Activated naive CD4-positive, alpha-beta T cell treated with anti-CD3 and anti-CD28 coated beads, Interleukin-2, amount 50 U/mL, for 24 hours (primary cell): Measurements from ENCODE around the gene MILR1.
"Not testable (repeated sequence)": the region's sequence is repeated elsewhere in the genome, so short reads cannot be mapped to it uniquely, and the experiment has no call there.

ENCODE experiments used
- H3K27ac Mint-ChIP-seq: one replicate; pipeline ENCODE4 v1.8.0; 2021; ENCODE audit warnings: mild to moderate bottlenecking, mixed read lengths
- H3K27me3 Mint-ChIP-seq: one replicate; pipeline ENCODE4 v1.8.0; 2021; ENCODE audit warnings: mixed read lengths
- H3K36me3 Mint-ChIP-seq: one replicate; pipeline ENCODE4 v1.8.0; 2021; ENCODE audit warnings: mixed read lengths
- H3K4me1 Mint-ChIP-seq: one replicate; pipeline ENCODE4 v1.8.0; 2021; ENCODE audit warnings: mixed read lengths
- H3K4me3 Mint-ChIP-seq: one replicate; pipeline ENCODE4 v1.8.0; 2021; ENCODE audit warnings: mild to moderate bottlenecking, mixed read lengths
- H3K9me3 Mint-ChIP-seq: one replicate; pipeline ENCODE4 v1.8.0; 2021; ENCODE audit warnings: mixed read lengths

The MILR1 gene

GRCh38 chr17:64449545-64449944, 630 bp downstream of the MILR1 start:
- Mint-ChIP-seq H3K4me1 (peaks cover 7% of the 10 kb centered on the region), H3K27me3 (no peaks in the 10 kb centered on the region), H3K36me3 (no peaks in the 10 kb centered on the region), H3K4me3 (no peak overlapping the region), H3K27ac (no peak overlapping the region), H3K9me3 (no peaks in the 10 kb centered on the region)

GRCh38 chr17:64455993-64456885, 7.3 kb downstream of the MILR1 start:
- H3K36me3 Mint-ChIP-seq = no peaks in the 10 kb centered on the region
- H3K4me3 Mint-ChIP-seq = no peak overlapping the region
- H3K9me3 Mint-ChIP-seq = no peaks in the 10 kb centered on the region
- peak overlapping the region; percentile 74 for H3K27ac Mint-ChIP-seq
- peaks cover 33% of the 10 kb centered on the region for H3K4me1 Mint-ChIP-seq
- no peaks in the 10 kb centered on the region for H3K27me3 Mint-ChIP-seq

- H3K4me1 Mint-ChIP-seq = peaks cover 33% of the 10 kb centered on the region
- no peak overlapping the region for H3K27ac Mint-ChIP-seq
- no peaks in the 10 kb centered on the region for H3K27me3 Mint-ChIP-seq
- no peak overlapping the region for H3K4me3 Mint-ChIP-seq
- no peaks in the 10 kb centered on the region for H3K9me3 Mint-ChIP-seq
- no peaks in the 10 kb centered on the region for H3K36me3 Mint-ChIP-seq
These were observed 8.2 kb downstream of the MILR1 start for GRCh38 chr17:64457156-64457555.

GRCh38 chr17:64458756-64459155, 9.8 kb downstream of the MILR1 start:
- Mint-ChIP-seq H3K36me3 (no peaks in the 10 kb centered on the region), H3K4me3 (no peak overlapping the region), H3K9me3 (no peaks in the 10 kb centered on the region), H3K27ac (no peak overlapping the region), H3K27me3 (no peaks in the 10 kb centered on the region), H3K4me1 (peaks cover 33% of the 10 kb centered on the region)

GRCh38 chr17:64459284-64459747, 10.4 kb downstream of the MILR1 start:
- no peak overlapping the region for H3K4me3 Mint-ChIP-seq
- H3K27me3 Mint-ChIP-seq = no peaks in the 10 kb centered on the region
- H3K27ac Mint-ChIP-seq = no peak overlapping the region
- H3K36me3 Mint-ChIP-seq = no peaks in the 10 kb centered on the region
- peaks cover 33% of the 10 kb centered on the region for H3K4me1 Mint-ChIP-seq
- no peaks in the 10 kb centered on the region for H3K9me3 Mint-ChIP-seq

GRCh38 chr17:64459818-64460217, 10.9 kb downstream of the MILR1 start:
- H3K4me3 Mint-ChIP-seq, H3K27me3 Mint-ChIP-seq, H3K36me3 Mint-ChIP-seq, H3K27ac Mint-ChIP-seq, H3K9me3 Mint-ChIP-seq: not testable (repeated sequence)
- peaks cover 33% of the 10 kb centered on the region for H3K4me1 Mint-ChIP-seq

GRCh38 chr17:64460955-64461354, 12.0 kb downstream of the MILR1 start:
- Mint-ChIP-seq H3K4me1 (peaks cover 25% of the 10 kb centered on the region), H3K27me3 (no peaks in the 10 kb centered on the region), H3K9me3 (no peaks in the 10 kb centered on the region), H3K4me3 (no peak overlapping the region), H3K36me3 (no peaks in the 10 kb centered on the region), H3K27ac (no peak overlapping the region)

GRCh38 chr17:64461788-64462187, 12.9 kb downstream of the MILR1 start:
- H3K4me1 Mint-ChIP-seq = peaks cover 17% of the 10 kb centered on the region
- no peak overlapping the region for H3K27ac Mint-ChIP-seq
- no peaks in the 10 kb centered on the region for H3K27me3 Mint-ChIP-seq
- no peaks in the 10 kb centered on the region for H3K9me3 Mint-ChIP-seq
- H3K4me3 Mint-ChIP-seq = no peak overlapping the region
- no peaks in the 10 kb centered on the region for H3K36me3 Mint-ChIP-seq

GRCh38 chr17:64466019-64466735, 17.3 kb downstream of the MILR1 start:
- no peak overlapping the region for H3K4me3 Mint-ChIP-seq
- H3K9me3 Mint-ChIP-seq = no peaks in the 10 kb centered on the region
- H3K4me1 Mint-ChIP-seq = no peaks in the 10 kb centered on the region
- H3K27me3 Mint-ChIP-seq = no peaks in the 10 kb centered on the region
- H3K36me3 Mint-ChIP-seq = no peaks in the 10 kb centered on the region
- no peak overlapping the region for H3K27ac Mint-ChIP-seq

GRCh38 chr17:64466834-64467233, 17.9 kb downstream of the MILR1 start:
- H3K9me3 Mint-ChIP-seq, H3K36me3 Mint-ChIP-seq, H3K4me1 Mint-ChIP-seq, H3K4me3 Mint-ChIP-seq, H3K27me3 Mint-ChIP-seq: not testable (repeated sequence)
- peak overlapping the region; percentile 35 for H3K27ac Mint-ChIP-seq

GRCh38 chr17:64470625-64471024, 21.7 kb downstream of the MILR1 start:
- no peaks in the 10 kb centered on the region for H3K9me3 Mint-ChIP-seq
- H3K27me3 Mint-ChIP-seq = no peaks in the 10 kb centered on the region
- no peaks in the 10 kb centered on the region for H3K4me1 Mint-ChIP-seq
- H3K27ac Mint-ChIP-seq = no peak overlapping the region
- H3K36me3 Mint-ChIP-seq = no peaks in the 10 kb centered on the region
- no peak overlapping the region for H3K4me3 Mint-ChIP-seq

GRCh38 chr17:64471440-64471839, 22.5 kb downstream of the MILR1 start:
- no peaks in the 10 kb centered on the region for H3K27me3 Mint-ChIP-seq
- no peaks in the 10 kb centered on the region for H3K36me3 Mint-ChIP-seq
- no peaks in the 10 kb centered on the region for H3K4me1 Mint-ChIP-seq
- no peak overlapping the region for H3K4me3 Mint-ChIP-seq
- H3K9me3 Mint-ChIP-seq = no peaks in the 10 kb centered on the region
- H3K27ac Mint-ChIP-seq = no peak overlapping the region

GRCh38 chr17:64472564-64472963, 23.6 kb downstream of the MILR1 start:
- no peaks in the 10 kb centered on the region for H3K36me3 Mint-ChIP-seq
- H3K27ac Mint-ChIP-seq = no peak overlapping the region
- H3K27me3 Mint-ChIP-seq = no peaks in the 10 kb centered on the region
- H3K9me3 Mint-ChIP-seq = no peaks in the 10 kb centered on the region
- no peaks in the 10 kb centered on the region for H3K4me1 Mint-ChIP-seq
- H3K4me3 Mint-ChIP-seq = no peak overlapping the region

- Mint-ChIP-seq H3K9me3 (no peaks in the 10 kb centered on the region), H3K27ac (no peak overlapping the region), H3K4me3 (no peak overlapping the region), H3K4me1 (no peaks in the 10 kb centered on the region), H3K27me3 (no peaks in the 10 kb centered on the region), H3K36me3 (peaks cover 4% of the 10 kb centered on the region)
These were observed 28.9 kb downstream of the MILR1 start for GRCh38 chr17:64477849-64478248.

- no peaks in the 10 kb centered on the region for H3K9me3 Mint-ChIP-seq
- H3K27ac Mint-ChIP-seq = no peak overlapping the region
- H3K4me3 Mint-ChIP-seq = no peak overlapping the region
- H3K27me3 Mint-ChIP-seq = no peaks in the 10 kb centered on the region
- peaks cover 12% of the 10 kb centered on the region for H3K4me1 Mint-ChIP-seq
- peaks cover 6% of the 10 kb centered on the region for H3K36me3 Mint-ChIP-seq
These were observed 32.0 kb downstream of the MILR1 start for GRCh38 chr17:64480951-64481350.

- Mint-ChIP-seq H3K36me3 (peaks cover 6% of the 10 kb centered on the region), H3K9me3 (no peaks in the 10 kb centered on the region), H3K27ac (no peak overlapping the region)
These were observed 35.5 kb downstream of the MILR1 start for GRCh38 chr17:64484380-64484779.

More at GRCh38 chr17:64484380-64484779, 35.5 kb downstream of the MILR1 start:
- no peaks in the 10 kb centered on the region for H3K27me3 Mint-ChIP-seq
- no peak overlapping the region for H3K4me3 Mint-ChIP-seq
- peaks cover 12% of the 10 kb centered on the region for H3K4me1 Mint-ChIP-seq
